T-cell (primary cell): ENCODE measurements around the gene HOXA9. TPM values are rescaled to one million over a fixed set of nuclear protein-coding genes. Genes with fewer than 3 reads are reported as not detected.

Source experiments
- ATAC-seq, 4 experiments: fragments of 200-7000 bp in 3 of 4; fragments of 150-1000 bp in 1 of 4; cut with Tn5 transposase; replicated peaks in 1 of 4; 1 replicate in 3 of 4; 2 replicates in 1 of 4; pipeline ENCODE4 v1.10.0; 2021; ENCODE audit warnings: moderate library complexity in 3 of 4, mild to moderate bottlenecking in 2 of 4, moderate number of reproducible peaks in 1 of 4
- CTCF ChIA-PET, 2 donors: fragments of 300-600 bp; sonication (Branson Sonifier 250); formaldehyde crosslinking; loops; one replicate each; lab custom pipeline; 2022; ENCODE audit warnings: antibody characterized with exemption in 2 of 2; lab: Charles Lee
- POLR2A ChIA-PET, 2 donors: fragments of 300-600 bp; sonication (Branson Sonifier 250); formaldehyde crosslinking; loops; one replicate each; lab custom pipeline; 2022; ENCODE audit warnings: antibody characterized with exemption in 2 of 2; lab: Charles Lee
- DNase-seq, 35 experiments: peaks; one replicate each; pipeline versions ENCODE4 v3.0.0 to v3.0.0-alpha.2; 2013 to 2023
- H3K27ac ChIP-seq: one replicate; pipeline ENCODE4 v1.5.1; 2013; ENCODE audit warnings: low read length
- H3K27me3 ChIP-seq, 2 experiments: replicated peaks in 1 of 2; 1 replicate in 1 of 2; 2 replicates in 1 of 2; pipeline versions ENCODE4 v1.6.1 to v1.7.0; 2013; ENCODE audit warnings: low read length in 1 of 2, mixed read lengths in 1 of 2; ENCODE audit not compliant: control insufficient read depth in 2 of 2, insufficient read depth in 2 of 2; ENCODE audit errors: extremely low read depth in 1 of 2
- H3K36me3 ChIP-seq, 2 donors: 1 replicate in 1 of 2; 2 replicates in 1 of 2; pipeline versions ENCODE4 v1.6.1 to v1.7.0; 2013; ENCODE audit warnings: low read length in 1 of 2; ENCODE audit not compliant: control insufficient read depth in 2 of 2, insufficient read depth in 1 of 2; ENCODE audit errors: extremely low read depth in 1 of 2
- H3K4me1 ChIP-seq, 2 experiments: 1 replicate in 1 of 2; 2 replicates in 1 of 2; pipeline versions ENCODE4 v1.6.1 to v1.7.0; 2013; ENCODE audit warnings: low read length in 2 of 2, mixed read lengths in 1 of 2; ENCODE audit not compliant: insufficient read depth in 2 of 2, control insufficient read depth in 1 of 2; ENCODE audit errors: extremely low read depth in 1 of 2
- H3K4me3 ChIP-seq, 2 donors: 1 replicate in 1 of 2; 2 replicates in 1 of 2; pipeline versions ENCODE4 v1.5.1 to v1.7.0; 2013; ENCODE audit warnings: mild to moderate bottlenecking in 2 of 2, low read length in 1 of 2, moderate library complexity in 1 of 2; ENCODE audit not compliant: control insufficient read depth in 1 of 2; ENCODE audit errors: extremely low read depth in 1 of 2
- H3K9me3 ChIP-seq: 2 replicates; pipeline ENCODE4 v1.7.0; 2013
- H3K27ac Mint-ChIP-seq, 2 donors: one replicate each; pipeline ENCODE4 v1.8.0; 2020 to 2021; ENCODE audit warnings: mild to moderate bottlenecking in 2 of 2, mixed read lengths in 2 of 2
- H3K27me3 Mint-ChIP-seq, 2 donors: one replicate each; pipeline ENCODE4 v1.8.0; 2021 to 2022; ENCODE audit warnings: mixed read lengths in 2 of 2
- H3K36me3 Mint-ChIP-seq: one replicate; pipeline ENCODE4 v1.8.0; 2021; ENCODE audit warnings: mixed read lengths
- H3K4me1 Mint-ChIP-seq, 3 donors: one replicate each; pipeline ENCODE4 v1.8.0; 2020 to 2022; ENCODE audit warnings: mixed read lengths in 3 of 3, mild to moderate bottlenecking in 1 of 3
- H3K4me3 Mint-ChIP-seq, 3 donors: one replicate each; pipeline ENCODE4 v1.8.0; 2020 to 2022; ENCODE audit warnings: mild to moderate bottlenecking in 3 of 3, mixed read lengths in 3 of 3, moderate library complexity in 3 of 3
- H3K9me3 Mint-ChIP-seq, 3 donors: one replicate each; pipeline ENCODE4 v1.8.0; 2020 to 2022; ENCODE audit warnings: mixed read lengths in 3 of 3
- WGBS: methylation state at CpG from one replicate; pipeline ENCODE4 v1.1.5; 2013; ENCODE audit warnings: missing lambda C conversion rate; ENCODE audit not compliant: insufficient coverage; 5-methylcytosine and 5-hydroxymethylcytosine counted together
- total RNA-seq, 35 experiments: library from RNA in 6 of 35; stranded (reverse) in 6 of 35; fragments of 120-200 nt in 1 of 35; gene quantifications; one replicate each; pipeline versions ENCODE4 v1.2.1 to v1.2.4 and lab custom pipeline; 2013 to 2026

HOXA9 gene
- total RNA-seq, 5 donors from 2014 or later (not counting 1 experiment from before 2014, with no cell fraction given): 0.57 to 0.95 (median 0.79) TPM

DNA sequence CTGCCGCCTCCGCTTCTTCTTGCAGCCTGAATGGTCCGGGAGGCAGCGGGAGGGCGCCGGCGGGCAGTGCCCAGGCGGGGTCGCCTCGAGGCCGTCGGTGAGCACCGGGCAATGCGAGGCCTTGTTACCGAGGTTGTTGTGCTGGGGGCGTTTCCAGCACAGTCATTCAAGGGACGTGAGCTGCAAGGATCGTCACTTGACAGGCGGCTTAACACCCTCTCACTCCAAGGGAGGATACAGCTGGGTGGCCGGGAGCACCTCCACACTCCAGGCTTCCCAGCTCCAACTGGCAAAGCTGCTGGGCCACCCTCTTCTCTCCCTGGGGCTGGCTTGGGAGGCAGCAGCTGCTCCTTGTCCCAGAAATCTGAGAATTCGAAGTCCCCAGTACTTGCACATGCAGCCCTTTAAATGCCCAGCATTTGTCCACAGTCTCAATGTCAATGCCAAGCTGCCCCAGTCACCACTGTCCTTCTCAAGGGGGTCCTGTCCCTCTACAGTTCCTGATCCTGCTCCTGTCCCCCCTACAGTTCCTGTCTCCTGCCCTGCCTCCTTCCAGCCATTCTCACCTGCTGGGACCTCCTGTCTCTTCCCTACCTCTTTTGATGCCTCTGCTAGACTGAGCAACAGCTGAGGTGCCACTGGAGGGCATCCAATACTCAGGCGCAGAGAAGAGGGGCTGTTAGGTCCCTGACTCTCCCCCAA lies 24.1 kb upstream of the HOXA9 start:
- no peaks in the 10 kb centered on the region for H3K9me3 ChIP-seq
- H3K27ac Mint-ChIP-seq: peak overlapping the region; percentile 34 to 58

GRCh38 chr7:27188386-27189294 lies 23.3 kb upstream of the HOXA9 start:
- ATAC-seq (peak; percentile 49 to 63 (median 59)), DNase-seq (peak in 29 of 35 experiments; percentile 26 to 65 (median 45))
- peaks cover 26 to 76% of the 10 kb centered on the region in 2 experiments for H3K4me1 ChIP-seq
- Mint-ChIP-seq H3K4me1 (peaks cover 60 to 81% (median 78%) of the 10 kb centered on the region in 3 donors), H3K4me3 (peak overlapping the region; percentile 65 to 79 (median 65)), H3K9me3 (no peaks in the 10 kb centered on the region), H3K27ac (peak overlapping the region in 1 of 2 donors; percentile 72), H3K36me3 (no peaks in the 10 kb centered on the region), H3K27me3 (peaks cover 68 to 94% of the 10 kb centered on the region in 2 donors)
- peak overlapping the region; percentile 25 to 70 for H3K4me3 ChIP-seq
- ChIA-PET CTCF (interaction anchor here in 1 of 2 donors (0.6 to 1.9 kb wide), 2 partner anchors 11 to 20 kb away, joined by 3 to 4 read pairs; no protein-coding TSS in a partner anchor), POLR2A (no interaction called here)
- no peak overlapping the region for H3K27ac ChIP-seq
- H3K27me3 ChIP-seq: peaks cover 30 to 97% of the 10 kb centered on the region in 2 experiments
- no peaks in the 10 kb centered on the region for H3K36me3 ChIP-seq
- whole genome bisulfite sequencing: 6% methylated on average over 49 of the region's 49 CpGs
- H3K9me3 ChIP-seq: no peaks in the 10 kb centered on the region

More for the DNA sequence above, 24.1 kb upstream of the HOXA9 start:
- Histone ChIP-seq H3K4me3 (peak overlapping the region in 1 of 2 donors; percentile 70), H3K4me1 (peaks cover 22 to 71% of the 10 kb centered on the region in 2 experiments), H3K27ac (no peak overlapping the region), H3K27me3 (peaks cover 33 to 92% of the 10 kb centered on the region in 2 experiments), H3K36me3 (no peaks in the 10 kb centered on the region)
- ATAC-seq (peak in 1 of 4 experiments; percentile 6), DNase-seq (peak in 4 of 35 experiments; percentile 11 to 22 (median 14))
- ChIA-PET CTCF (interaction anchor here in 1 of 2 donors (0.6 to 2.2 kb wide), 3 partner anchors 10 to 21 kb away, joined by 3 to 26 read pairs (median 3); no protein-coding TSS in a partner anchor), POLR2A (no interaction called here)
- 30% methylated on average over 14 of the region's 22 CpGs for WGBS
- Mint-ChIP-seq H3K27me3 (peaks cover 76 to 96% of the 10 kb centered on the region in 2 donors), H3K4me1 (peaks cover 66 to 76% (median 73%) of the 10 kb centered on the region in 3 donors), H3K36me3 (no peaks in the 10 kb centered on the region), H3K4me3 (peak overlapping the region in 2 of 3 donors; percentile 24 to 79), H3K9me3 (no peaks in the 10 kb centered on the region)

DNA sequence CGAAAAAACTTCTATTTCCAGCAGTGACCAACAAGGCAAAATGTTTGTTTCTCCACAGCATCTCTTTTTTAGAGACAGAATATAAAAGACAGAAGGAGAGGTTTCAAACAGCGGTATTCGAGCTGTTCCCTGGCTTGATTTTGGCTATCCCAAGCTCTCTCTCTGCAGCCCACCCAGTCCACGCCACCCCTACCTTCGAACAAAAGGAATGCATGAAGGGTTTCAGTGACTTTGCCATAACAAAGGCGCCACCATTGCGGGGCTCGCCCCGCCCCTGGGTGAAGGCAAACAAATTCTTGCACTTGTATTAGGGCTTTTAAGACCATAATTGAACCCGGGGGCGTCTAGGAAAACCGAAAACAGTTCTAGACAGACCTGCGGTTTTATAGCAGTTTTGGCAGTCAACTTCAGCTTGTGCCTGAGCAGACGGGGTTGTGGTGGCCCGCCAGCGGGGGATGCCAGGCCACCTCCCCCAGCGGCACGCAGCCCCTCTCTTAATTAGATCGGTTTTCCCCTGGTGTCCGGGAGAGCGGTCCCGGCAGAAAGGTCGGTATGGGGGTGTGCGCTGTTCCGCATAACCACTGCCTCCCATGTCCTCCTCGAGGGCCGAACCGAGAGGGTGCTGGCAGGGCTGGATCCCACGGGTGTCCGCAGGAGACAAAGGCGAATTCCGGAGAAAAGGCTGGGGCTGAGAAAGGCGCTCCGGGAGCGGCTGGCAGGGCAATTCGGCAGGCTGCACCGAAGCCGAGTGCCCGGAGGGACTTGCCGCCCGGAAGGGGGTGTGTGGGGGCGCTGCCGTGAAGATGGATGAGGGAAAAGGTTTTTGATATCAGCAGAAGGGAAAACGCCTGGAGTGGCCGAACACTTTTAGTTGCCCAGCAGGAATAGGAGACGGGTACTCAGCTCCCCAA lies 22.4 kb upstream of the HOXA9 start:
- Mint-ChIP-seq H3K9me3 (no peaks in the 10 kb centered on the region), H3K27ac (peak overlapping the region in 1 of 2 donors; percentile 11), H3K4me1 (peaks cover 54 to 78% (median 72%) of the 10 kb centered on the region in 3 donors), H3K27me3 (peaks cover 66 to 95% of the 10 kb centered on the region in 2 donors), H3K36me3 (no peaks in the 10 kb centered on the region), H3K4me3 (peak overlapping the region; percentile 65 to 79 (median 65))
- Histone ChIP-seq H3K9me3 (no peaks in the 10 kb centered on the region), H3K36me3 (no peaks in the 10 kb centered on the region), H3K27ac (no peak overlapping the region), H3K4me1 (peaks cover 27 to 76% of the 10 kb centered on the region in 2 experiments), H3K27me3 (peaks cover 31 to 97% of the 10 kb centered on the region in 2 experiments), H3K4me3 (peak overlapping the region in 1 of 2 donors; percentile 70)
- DNase-seq (peak in 4 of 35 experiments; percentile 9 to 22 (median 18)), ATAC-seq (no peak)
- WGBS: 8% methylated on average over 43 of the region's 46 CpGs
- ChIA-PET POLR2A (no interaction called here), CTCF (interaction anchor here (0.7 to 2.7 kb wide), 6 partner anchors 8 to 818 kb away, joined by 3 to 13 read pairs (median 4); partner anchors contain the start of gene HOXA3 (in 1 of the 2))

GRCh38 chr7:27186668-27187474 lies 21.5 kb upstream of the HOXA9 start:
- WGBS: no CpG with 5 or more reads among the region's 4 CpGs
- Histone ChIP-seq H3K4me3 (no peak overlapping the region), H3K27ac (no peak overlapping the region), H3K4me1 (peaks cover 27 to 68% of the 10 kb centered on the region in 2 experiments), H3K27me3 (peaks cover 37 to 97% of the 10 kb centered on the region in 2 experiments), H3K36me3 (no peaks in the 10 kb centered on the region), H3K9me3 (no peaks in the 10 kb centered on the region)
- H3K4me3 Mint-ChIP-seq: peak overlapping the region in 2 of 3 donors; percentile 9 to 79
- ChIA-PET CTCF (interaction anchor here (0.7 to 2.7 kb wide), 6 partner anchors 9 to 817 kb away, joined by 3 to 13 read pairs (median 4); partner anchors contain the start of gene HOXA3 (in 1 of the 2)), POLR2A (interaction anchor here in 1 of 2 donors (0.6 kb wide), 1 partner anchor 9 kb away, joined by 3 read pairs; no protein-coding TSS in a partner anchor)
- no peaks in the 10 kb centered on the region for H3K36me3 Mint-ChIP-seq
- no peaks in the 10 kb centered on the region for H3K9me3 Mint-ChIP-seq
- ATAC-seq: no peak
- H3K27ac Mint-ChIP-seq: peak overlapping the region in 1 of 2 donors; percentile 85
- peaks cover 69 to 94% of the 10 kb centered on the region in 2 donors for H3K27me3 Mint-ChIP-seq
- H3K4me1 Mint-ChIP-seq: peaks cover 54 to 73% (median 66%) of the 10 kb centered on the region in 3 donors
- DNase-seq: peak in 2 of 35 experiments; percentile 8 to 10
